Progenitor cell of endocrine pancreas (in vitro differentiated cells): ENCODE measurements around the gene HSPB3. TPM values are rescaled to one million over a fixed set of nuclear protein-coding genes. Genes with fewer than 3 reads are reported as not detected.
A peak's percentile ranks its signal among the peaks of the same experiment; 100 is the strongest.

Source experiments
- DNase-seq: peaks from one replicate; pipeline ENCODE4 v3.0.0; 2021; ENCODE audit warnings: low spot score; ENCODE audit not compliant: unreplicated experiment
- H3K27ac Mint-ChIP-seq: 2 replicates; pipeline ENCODE4 v1.8.0; 2021; ENCODE audit warnings: mild to moderate bottlenecking, moderate library complexity, mixed read lengths
- H3K27me3 Mint-ChIP-seq: 2 replicates; pipeline ENCODE4 v1.8.0; 2021; ENCODE audit warnings: mixed read lengths
- H3K36me3 Mint-ChIP-seq: 2 replicates; pipeline ENCODE4 v1.8.0; 2022; ENCODE audit warnings: mixed read lengths; ENCODE audit not compliant: insufficient read depth
- H3K4me1 Mint-ChIP-seq: 2 replicates; pipeline ENCODE4 v1.8.0; 2021; ENCODE audit warnings: low read depth, mixed read lengths
- H3K4me3 Mint-ChIP-seq: 2 replicates; pipeline ENCODE4 v1.8.0; 2021; ENCODE audit warnings: low read depth, mild to moderate bottlenecking, moderate library complexity, mixed read lengths
- H3K9me3 Mint-ChIP-seq: 2 replicates; pipeline ENCODE4 v1.8.0; 2021; ENCODE audit warnings: low read depth, mixed read lengths
- CTCF ChIP-seq: fragments of 200-600 bp; sonication (generic); IDR thresholded peaks from one replicate; pipeline ENCODE4 v1.5.0; 2021; ENCODE audit warnings: antibody characterized with exemption, mild to moderate bottlenecking; ENCODE audit not compliant: unreplicated experiment
- total RNA-seq: library from RNA; stranded (reverse); gene quantifications from 2 replicates; pipeline ENCODE4 v1.2.1, GENCODE V29; 2021

The HSPB3 gene
- total RNA-seq, 1 donor from 2014 or later, result not detected

- no peak for DNase-seq
- no peak overlapping the region for H3K27ac Mint-ChIP-seq
- no peaks in the 10 kb centered on the region for H3K27me3 Mint-ChIP-seq
- no peaks in the 10 kb centered on the region for H3K36me3 Mint-ChIP-seq
- no peaks in the 10 kb centered on the region for H3K9me3 Mint-ChIP-seq
- no peak overlapping the region for H3K4me3 Mint-ChIP-seq
- H3K4me1 Mint-ChIP-seq, result peaks cover 5% of the 10 kb centered on the region
- TF ChIP-seq CTCF, result no peak
These were observed 16.7 kb upstream of the HSPB3 start for GRCh38 chr5:54438620-54439389.

- Mint-ChIP-seq H3K36me3 (no peaks in the 10 kb centered on the region), H3K4me1 (peaks cover 5% of the 10 kb centered on the region), H3K27me3 (no peaks in the 10 kb centered on the region), H3K4me3 (no peak overlapping the region), H3K27ac (no peak overlapping the region), H3K9me3 (no peaks in the 10 kb centered on the region)
- DNase-seq, result no peak
- no peak for TF ChIP-seq CTCF
These were observed 15.0 kb upstream of the HSPB3 start for GRCh38 chr5:54440456-54440893.

- no peak for TF ChIP-seq CTCF
- Mint-ChIP-seq H3K36me3 (no peaks in the 10 kb centered on the region), H3K4me3 (no peak overlapping the region), H3K27me3 (no peaks in the 10 kb centered on the region), H3K9me3 (no peaks in the 10 kb centered on the region), H3K4me1 (peaks cover 5% of the 10 kb centered on the region), H3K27ac (no peak overlapping the region)
- no peak for DNase-seq
These were observed 13.2 kb upstream of the HSPB3 start for GRCh38 chr5:54442271-54442670.

- Mint-ChIP-seq H3K27ac (no peak overlapping the region), H3K4me1 (peaks cover 5% of the 10 kb centered on the region), H3K36me3 (no peaks in the 10 kb centered on the region), H3K9me3 (no peaks in the 10 kb centered on the region), H3K27me3 (no peaks in the 10 kb centered on the region), H3K4me3 (no peak overlapping the region)
- DNase-seq, result no peak
- TF ChIP-seq CTCF, result peak; percentile 56
These were observed 12.2 kb upstream of the HSPB3 start for GRCh38 chr5:54443270-54443669.

- Mint-ChIP-seq H3K36me3 (no peaks in the 10 kb centered on the region), H3K27me3 (no peaks in the 10 kb centered on the region), H3K27ac (no peak overlapping the region), H3K4me1 (no peaks in the 10 kb centered on the region), H3K9me3 (no peaks in the 10 kb centered on the region), H3K4me3 (no peak overlapping the region)
- no peak for DNase-seq
- TF ChIP-seq CTCF, result no peak
These were observed 9.7 kb upstream of the HSPB3 start for GRCh38 chr5:54445691-54446378.
